ENCODE results near the gene CAPN7.
A peak's percentile ranks its signal among the peaks of the same experiment; 100 is the strongest.

The CAPN7 gene

GRCh38 chr3:15215996-15216395, 9.9 kb downstream of the CAPN7 start:
- H3K27ac ChIP-seq = peak overlapping the region; percentile 40
- no peaks in the 10 kb centered on the region for H3K9me3 ChIP-seq
- H3K36me3 ChIP-seq = peaks cover 39% of the 10 kb centered on the region
- peaks cover 16 to 26% of the 10 kb centered on the region in 2 experiments for H3K4me1 ChIP-seq (ENCODE audit: control insufficient read depth in 1 of 2, insufficient read depth in 1 of 2, low read depth in 1 of 2, low read length in 1 of 2)
- no peak for TF ChIP-seq CTCF (IDR thresholded peaks at IDR 0.05)
- H3K27me3 ChIP-seq = no peaks in the 10 kb centered on the region
- H3K4me3 ChIP-seq (ENCODE audit: low read depth in 1 of 2, low read length in 1 of 2) = no peak overlapping the region

GRCh38 chr3:15216501-15216900, 10.5 kb downstream of the CAPN7 start:
- Histone ChIP-seq H3K36me3 (peaks cover 42% of the 10 kb centered on the region), H3K4me1 (ENCODE audit: control insufficient read depth in 1 of 2, insufficient read depth in 1 of 2, low read depth in 1 of 2, low read length in 1 of 2) (peaks cover 16 to 26% of the 10 kb centered on the region in 2 experiments), H3K4me3 (ENCODE audit: low read depth in 1 of 2, low read length in 1 of 2) (no peak overlapping the region), H3K27me3 (no peaks in the 10 kb centered on the region), H3K9me3 (no peaks in the 10 kb centered on the region), H3K27ac (peak overlapping the region; percentile 40)
- TF ChIP-seq CTCF (IDR thresholded peaks at IDR 0.05) = no peak

- peaks cover 47% of the 10 kb centered on the region for H3K36me3 ChIP-seq
- H3K27ac ChIP-seq = peak overlapping the region; percentile 40
- no peaks in the 10 kb centered on the region for H3K27me3 ChIP-seq
- peaks cover 16 to 26% of the 10 kb centered on the region in 2 experiments for H3K4me1 ChIP-seq (ENCODE audit: control insufficient read depth in 1 of 2, insufficient read depth in 1 of 2, low read depth in 1 of 2, low read length in 1 of 2)
- H3K4me3 ChIP-seq (ENCODE audit: low read depth in 1 of 2, low read length in 1 of 2) = no peak overlapping the region
- no peak for TF ChIP-seq CTCF (IDR thresholded peaks at IDR 0.05)
- no peaks in the 10 kb centered on the region for H3K9me3 ChIP-seq
These were observed 11.1 kb downstream of the CAPN7 start for GRCh38 chr3:15217011-15217671.

- no peaks in the 10 kb centered on the region for H3K9me3 ChIP-seq
- H3K27ac ChIP-seq = no peak overlapping the region
- TF ChIP-seq CTCF (IDR thresholded peaks at IDR 0.05) = no peak
- H3K4me3 ChIP-seq (ENCODE audit: low read depth in 1 of 2, low read length in 1 of 2) = no peak overlapping the region
- H3K4me1 ChIP-seq (ENCODE audit: control insufficient read depth in 1 of 2, insufficient read depth in 1 of 2, low read depth in 1 of 2, low read length in 1 of 2) = peaks cover 16 to 26% of the 10 kb centered on the region in 2 experiments
- no peaks in the 10 kb centered on the region for H3K27me3 ChIP-seq
- peaks cover 47% of the 10 kb centered on the region for H3K36me3 ChIP-seq
These were observed 11.8 kb downstream of the CAPN7 start for GRCh38 chr3:15217841-15218267.

- peaks cover 49% of the 10 kb centered on the region for H3K36me3 ChIP-seq
- no peak overlapping the region for H3K4me3 ChIP-seq (ENCODE audit: low read depth in 1 of 2, low read length in 1 of 2)
- H3K27ac ChIP-seq = no peak overlapping the region
- TF ChIP-seq CTCF (IDR thresholded peaks at IDR 0.05) = no peak
- H3K27me3 ChIP-seq = no peaks in the 10 kb centered on the region
- no peaks in the 10 kb centered on the region for H3K9me3 ChIP-seq
- H3K4me1 ChIP-seq (ENCODE audit: control insufficient read depth in 1 of 2, insufficient read depth in 1 of 2, low read depth in 1 of 2, low read length in 1 of 2) = peaks cover 16 to 26% of the 10 kb centered on the region in 2 experiments
These were observed 12.6 kb downstream of the CAPN7 start for GRCh38 chr3:15218689-15219088.

Data from neutrophil (primary cell).